Activated CD4-positive, alpha-beta T cell treated with anti-CD3 and anti-CD28 coated beads, Interleukin-2, amount 50 U/mL, for 16 hours (primary cell): ENCODE data around the gene DGUOK.

ENCODE experiments used
- DNase-seq: peaks from one replicate; pipeline ENCODE4 v3.0.0-alpha.2; 2020

Gene DGUOK

GRCh38 chr2:73956218-73956865 lies 29.7 kb downstream of the DGUOK start:
- DNase-seq, result no peak

- DNase-seq, result no peak
Measured at GRCh38 chr2:73961274-73961673, 34.6 kb downstream of the DGUOK start.

- no peak for DNase-seq
Measured at GRCh38 chr2:73961823-73962615, 35.3 kb downstream of the DGUOK start.

- no peak for DNase-seq
Measured at GRCh38 chr2:73962798-73963197, 36.1 kb downstream of the DGUOK start.

GRCh38 chr2:73963385-73964120 lies 36.9 kb downstream of the DGUOK start:
- DNase-seq, result peak; percentile 82

GRCh38 chr2:73964223-73964622 lies 37.5 kb downstream of the DGUOK start:
- peak; percentile 29 for DNase-seq

- DNase-seq, result no peak
Measured at GRCh38 chr2:73965053-73965452, 38.4 kb downstream of the DGUOK start.

GRCh38 chr2:73968357-73968937 lies 41.8 kb downstream of the DGUOK start:
- no peak for DNase-seq

GRCh38 chr2:73969356-73969755 lies 42.7 kb downstream of the DGUOK start:
- no peak for DNase-seq

GRCh38 chr2:73970141-73970803 lies 43.6 kb downstream of the DGUOK start:
- no peak for DNase-seq

GRCh38 chr2:73970850-73971471 lies 44.3 kb downstream of the DGUOK start:
- peak; percentile 56 for DNase-seq

- DNase-seq, result no peak
Measured at GRCh38 chr2:73971722-73972121, 45.0 kb downstream of the DGUOK start.

GRCh38 chr2:73972846-73973245 lies 46.2 kb downstream of the DGUOK start:
- DNase-seq, result no peak

- no peak for DNase-seq
Measured at GRCh38 chr2:73975731-73976130, 49.1 kb downstream of the DGUOK start.

- DNase-seq, result no peak
Measured at GRCh38 chr2:73976803-73977202, 50.1 kb downstream of the DGUOK start.

GRCh38 chr2:73977466-73977865 lies 50.8 kb downstream of the DGUOK start:
- no peak for DNase-seq

- peak; percentile 77 for DNase-seq
Measured at GRCh38 chr2:73979021-73979420, 52.3 kb downstream of the DGUOK start.

- DNase-seq, result peak; percentile 57
Measured at GRCh38 chr2:73979686-73980085, 53.0 kb downstream of the DGUOK start.

GRCh38 chr2:73980566-73980965 lies 53.9 kb downstream of the DGUOK start:
- no peak for DNase-seq

- DNase-seq, result peak; percentile 53
Measured at GRCh38 chr2:73981081-73982001, 54.7 kb downstream of the DGUOK start.

GRCh38 chr2:73982140-73982617 lies 55.5 kb downstream of the DGUOK start:
- DNase-seq, result no peak
